HL-60/S4 treated with retinoic acid at 250 ng/mL for 4 days and 3 days (cell line): ENCODE measurements around the gene TM4SF18.

Source experiments
- in situ Hi-C: fragments of 300-500 bp; cut with MboI; formaldehyde crosslinking; loops from 2 replicates; pipeline ENCODE4 v1.7.0; 2022; ENCODE audit warnings: low sequenced_read_pairs

Gene TM4SF18

GRCh38 chr3:149330609-149331331, 2.7 kb downstream of the TM4SF18 start:
- in situ Hi-C loops = no loop called here

GRCh38 chr3:149327156-149327555, 6.3 kb downstream of the TM4SF18 start:
- in situ Hi-C loops = no loop called here

- in situ Hi-C loops = no loop called here
These were observed 7.9 kb downstream of the TM4SF18 start for GRCh38 chr3:149325581-149325980.

GRCh38 chr3:149324332-149324731, 9.1 kb downstream of the TM4SF18 start:
- in situ Hi-C loops = no loop called here

GRCh38 chr3:149321640-149322039, 11.8 kb downstream of the TM4SF18 start:
- in situ Hi-C loops = no loop called here

- in situ Hi-C loops = no loop called here
These were observed 12.3 kb downstream of the TM4SF18 start for GRCh38 chr3:149321136-149321535.

GRCh38 chr3:149319750-149320149, 13.7 kb downstream of the TM4SF18 start:
- in situ Hi-C loops = no loop called here

GRCh38 chr3:149317072-149317471, 16.4 kb downstream of the TM4SF18 start:
- in situ Hi-C loops = no loop called here

GRCh38 chr3:149316437-149316836, 17.0 kb downstream of the TM4SF18 start:
- in situ Hi-C loops = no loop called here

GRCh38 chr3:149315694-149316093, 17.7 kb downstream of the TM4SF18 start:
- in situ Hi-C loops = no loop called here

GRCh38 chr3:149314807-149315578, 18.4 kb downstream of the TM4SF18 start:
- in situ Hi-C loops = no loop called here

GRCh38 chr3:149313542-149313941, 19.9 kb downstream of the TM4SF18 start:
- in situ Hi-C loops = no loop called here

- in situ Hi-C loops = no loop called here
These were observed 22.5 kb downstream of the TM4SF18 start for GRCh38 chr3:149310796-149311534.

- in situ Hi-C loops = no loop called here
These were observed 26.0 kb downstream of the TM4SF18 start for GRCh38 chr3:149307435-149307783.

GRCh38 chr3:149306751-149307434, 26.5 kb downstream of the TM4SF18 start:
- in situ Hi-C loops = no loop called here

GRCh38 chr3:149305376-149305775, 28.1 kb downstream of the TM4SF18 start:
- in situ Hi-C loops = no loop called here

- in situ Hi-C loops = no loop called here
These were observed 33.3 kb downstream of the TM4SF18 start for GRCh38 chr3:149299938-149300801.

- in situ Hi-C loops = no loop called here
These were observed 36.5 kb downstream of the TM4SF18 start for GRCh38 chr3:149296972-149297371.

GRCh38 chr3:149292666-149293065, 40.8 kb downstream of the TM4SF18 start:
- in situ Hi-C loops = no loop called here

- in situ Hi-C loops = no loop called here
These were observed 42.3 kb downstream of the TM4SF18 start for GRCh38 chr3:149291178-149291577.
